Activated CD8-positive, alpha-beta T cell treated with anti-CD3 and anti-CD28 coated beads for 36 hours (primary cell): ENCODE results near the gene CERS6. TPM values are rescaled to one million over a fixed set of nuclear protein-coding genes. Genes with fewer than 3 reads are reported as not detected.
"Not testable (repeated sequence)": the region's sequence is repeated elsewhere in the genome, so short reads cannot be mapped to it uniquely, and the experiment has no call there.

Experiments used
- ATAC-seq: fragments of 200-7000 bp; cut with Tn5 transposase; one replicate; pipeline ENCODE4 v1.10.0; 2021; ENCODE audit warnings: mild to moderate bottlenecking, moderate library complexity
- CTCF ChIA-PET: fragments of 350-600 bp; sonication (Branson Sonifier 250); formaldehyde crosslinking; loops from one replicate; lab custom pipeline; 2021; ENCODE audit warnings: antibody characterized with exemption; lab: Charles Lee
- POLR2A ChIA-PET: fragments of 350-600 bp; sonication (Branson Sonifier 250); formaldehyde crosslinking; loops from one replicate; lab custom pipeline; 2021; ENCODE audit warnings: antibody characterized with exemption; lab: Charles Lee
- DNase-seq: peaks from one replicate; pipeline ENCODE4 v3.0.0-alpha.2; 2020
- H3K27ac Mint-ChIP-seq: one replicate; pipeline ENCODE4 v1.8.0; 2021; ENCODE audit warnings: mild to moderate bottlenecking, mixed read lengths
- H3K27me3 Mint-ChIP-seq: one replicate; pipeline ENCODE4 v1.8.0; 2021; ENCODE audit warnings: mixed read lengths
- H3K36me3 Mint-ChIP-seq: one replicate; pipeline ENCODE4 v1.8.0; 2021; ENCODE audit warnings: low read depth, mixed read lengths
- H3K4me1 Mint-ChIP-seq: one replicate; pipeline ENCODE4 v1.8.0; 2021; ENCODE audit warnings: low read depth, mixed read lengths
- H3K4me3 Mint-ChIP-seq: one replicate; pipeline ENCODE4 v1.8.0; 2021; ENCODE audit warnings: mild to moderate bottlenecking, moderate library complexity, mixed read lengths
- H3K9me3 Mint-ChIP-seq: one replicate; pipeline ENCODE4 v1.8.0; 2021; ENCODE audit warnings: mixed read lengths
- CTCF ChIP-seq: fragments of 200-600 bp; IDR thresholded peaks from one replicate; pipeline ENCODE4 v1.8.0; 2022; ENCODE audit warnings: antibody characterized with exemption, mild to moderate bottlenecking
- intact Hi-C: fragments of 100-400 bp; cut with micrococcal nuclease; formaldehyde crosslinking; loops from one replicate; pipeline ENCODE4 v1.10.0; 2022
- total RNA-seq, 2 experiments: library from RNA; stranded (reverse); gene quantifications; one replicate each; pipeline ENCODE4 v1.2.3, GENCODE V29; 2021

CERS6 gene
- total RNA-seq, 2 experiments from 2014 or later = 15.4 to 16.1 TPM

- ChIA-PET POLR2A (interaction anchor here (1.4 kb wide), 1 partner anchor 11 kb away, joined by 3 read pairs; no protein-coding TSS in a partner anchor), CTCF (no interaction called here)
- Mint-ChIP-seq H3K27me3 (no peaks in the 10 kb centered on the region), H3K9me3 (peaks cover 11% of the 10 kb centered on the region), H3K4me3 (no peak overlapping the region), H3K36me3 (peaks cover 25% of the 10 kb centered on the region), H3K27ac (no peak overlapping the region), H3K4me1 (peaks cover 41% of the 10 kb centered on the region)
- DNase-seq (no peak), ATAC-seq (no peak)
- intact Hi-C loops = no loop called here
- no peak for TF ChIP-seq CTCF
Measured at GRCh38 chr2:168501466-168502065, 45.5 kb downstream of the CERS6 start.

GRCh38 chr2:168502852-168503251 lies 46.8 kb downstream of the CERS6 start:
- H3K27ac Mint-ChIP-seq, POLR2A ChIA-PET, H3K4me3 Mint-ChIP-seq, H3K27me3 Mint-ChIP-seq, CTCF ChIA-PET, ATAC-seq, DNase-seq, intact Hi-C loops: not testable (repeated sequence)
- Mint-ChIP-seq H3K4me1 (peaks cover 37% of the 10 kb centered on the region), H3K9me3 (peaks cover 11% of the 10 kb centered on the region), H3K36me3 (peaks cover 23% of the 10 kb centered on the region)

- intact Hi-C loops = no loop called here
- Mint-ChIP-seq H3K9me3 (peaks cover 11% of the 10 kb centered on the region), H3K27ac (no peak overlapping the region), H3K36me3 (peaks cover 22% of the 10 kb centered on the region), H3K4me3 (no peak overlapping the region), H3K4me1 (peaks cover 38% of the 10 kb centered on the region), H3K27me3 (no peaks in the 10 kb centered on the region)
- ChIA-PET CTCF (no interaction called here), POLR2A (interaction anchor here (1.1 kb wide), 1 partner anchor 19 kb away, joined by 3 read pairs; no protein-coding TSS in a partner anchor)
- no peak for DNase-seq
- ATAC-seq = no peak
- TF ChIP-seq CTCF = no peak
Measured at GRCh38 chr2:168503901-168504300, 47.8 kb downstream of the CERS6 start.

GRCh38 chr2:168504323-168504722 lies 48.3 kb downstream of the CERS6 start:
- Mint-ChIP-seq H3K4me3 (no peak overlapping the region), H3K27ac (no peak overlapping the region), H3K27me3 (no peaks in the 10 kb centered on the region), H3K36me3 (peaks cover 21% of the 10 kb centered on the region), H3K9me3 (peaks cover 11% of the 10 kb centered on the region), H3K4me1 (peaks cover 38% of the 10 kb centered on the region)
- DNase-seq (no peak), ATAC-seq (no peak)
- ChIA-PET POLR2A (interaction anchor here (1.1 kb wide), 1 partner anchor 18 kb away, joined by 3 read pairs; no protein-coding TSS in a partner anchor), CTCF (no interaction called here)
- TF ChIP-seq CTCF = no peak
- intact Hi-C loops = no loop called here

GRCh38 chr2:168510125-168510756 lies 54.2 kb downstream of the CERS6 start:
- ChIA-PET POLR2A (no interaction called here), CTCF (no interaction called here)
- Mint-ChIP-seq H3K4me1 (peaks cover 35% of the 10 kb centered on the region), H3K4me3 (no peak overlapping the region), H3K27ac (no peak overlapping the region), H3K27me3 (no peaks in the 10 kb centered on the region), H3K9me3 (no peaks in the 10 kb centered on the region), H3K36me3 (peaks cover 12% of the 10 kb centered on the region)
- ATAC-seq (no peak), DNase-seq (no peak)
- no peak for TF ChIP-seq CTCF
- intact Hi-C loops = no loop called here
